Measurements from ENCODE around the gene TCEAL3. TPM values are rescaled to one million over a fixed set of nuclear protein-coding genes. Genes with fewer than 3 reads are reported as not detected.

Gene TCEAL3
- total and polyA plus RNA-seq, 9 of the 15 experiments (the other 6 are each of a cell fraction or from before 2014, with no cell fraction given), result not detected

DNA sequence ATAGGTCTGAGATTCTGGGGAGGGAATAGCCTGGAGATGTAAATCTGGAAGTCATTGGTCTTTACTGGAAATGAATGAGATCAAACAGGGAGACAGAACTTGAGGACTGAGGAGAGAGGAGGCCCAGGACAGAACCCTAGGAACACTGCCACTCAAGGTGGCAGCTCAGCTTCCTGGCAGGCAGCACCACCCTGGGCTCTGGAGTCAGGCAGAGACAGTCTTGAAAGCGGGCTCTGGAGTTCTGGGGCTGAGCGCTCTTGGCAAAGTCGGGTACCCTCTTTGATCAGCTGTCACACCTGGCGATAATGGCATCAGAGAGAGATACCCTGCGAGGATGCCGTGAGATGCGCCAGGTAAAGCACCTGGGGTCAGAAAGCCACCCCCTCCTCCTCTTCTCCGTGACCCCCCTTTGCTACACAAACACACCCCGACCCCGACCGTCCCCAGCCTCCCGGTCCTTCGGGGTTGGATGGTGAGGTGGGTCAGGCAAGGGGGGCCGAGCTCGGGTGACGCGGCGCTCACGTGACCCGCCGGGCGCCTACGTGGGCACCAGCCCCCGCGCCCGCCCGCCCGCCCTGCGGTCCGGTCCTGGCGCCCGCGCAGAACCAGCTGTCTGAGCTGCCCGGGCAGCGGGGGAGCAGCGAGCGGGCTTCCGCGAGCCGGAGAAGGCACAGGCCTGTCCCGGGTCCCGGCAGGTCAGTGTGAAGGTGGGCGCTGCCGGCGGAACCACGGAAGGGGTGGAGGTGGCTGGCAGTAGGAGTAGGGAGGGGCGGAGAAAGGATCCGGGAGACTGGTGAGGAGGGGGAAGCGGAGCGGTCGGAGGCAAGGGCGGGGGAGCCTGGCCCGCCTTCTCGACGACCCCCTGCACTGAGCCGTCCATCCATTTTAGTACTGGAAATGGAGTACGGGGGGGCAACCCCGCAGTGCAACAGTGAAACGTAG, at the start of gene TCEAL3 (continued):
- TF ChIP-seq, protein P1, sequence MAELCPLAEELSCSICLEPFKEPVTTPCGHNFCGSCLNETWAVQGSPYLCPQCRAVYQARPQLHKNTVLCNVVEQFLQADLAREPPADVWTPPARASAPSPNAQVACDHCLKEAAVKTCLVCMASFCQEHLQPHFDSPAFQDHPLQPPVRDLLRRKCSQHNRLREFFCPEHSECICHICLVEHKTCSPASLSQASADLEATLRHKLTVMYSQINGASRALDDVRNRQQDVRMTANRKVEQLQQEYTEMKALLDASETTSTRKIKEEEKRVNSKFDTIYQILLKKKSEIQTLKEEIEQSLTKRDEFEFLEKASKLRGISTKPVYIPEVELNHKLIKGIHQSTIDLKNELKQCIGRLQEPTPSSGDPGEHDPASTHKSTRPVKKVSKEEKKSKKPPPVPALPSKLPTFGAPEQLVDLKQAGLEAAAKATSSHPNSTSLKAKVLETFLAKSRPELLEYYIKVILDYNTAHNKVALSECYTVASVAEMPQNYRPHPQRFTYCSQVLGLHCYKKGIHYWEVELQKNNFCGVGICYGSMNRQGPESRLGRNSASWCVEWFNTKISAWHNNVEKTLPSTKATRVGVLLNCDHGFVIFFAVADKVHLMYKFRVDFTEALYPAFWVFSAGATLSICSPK (IDR thresholded peaks at IDR 0.05; ENCODE audit: borderline replicate concordance), result no peak
- TF ChIP-seq ARID2 (IDR thresholded peaks at IDR 0.05) (no peak), HDAC1 (IDR thresholded peaks at IDR 0.05) (no peak), ZNF561 (CRISPR knock-in tag; conservative IDR thresholded peaks at IDR 0.05) (no peak), NFATC3 (IDR thresholded peaks at IDR 0.05) (no peak), RBM14 (IDR thresholded peaks at IDR 0.05; ENCODE audit: borderline replicate concordance, insufficient read depth, low read depth, low read length) (no peak)

DNA sequence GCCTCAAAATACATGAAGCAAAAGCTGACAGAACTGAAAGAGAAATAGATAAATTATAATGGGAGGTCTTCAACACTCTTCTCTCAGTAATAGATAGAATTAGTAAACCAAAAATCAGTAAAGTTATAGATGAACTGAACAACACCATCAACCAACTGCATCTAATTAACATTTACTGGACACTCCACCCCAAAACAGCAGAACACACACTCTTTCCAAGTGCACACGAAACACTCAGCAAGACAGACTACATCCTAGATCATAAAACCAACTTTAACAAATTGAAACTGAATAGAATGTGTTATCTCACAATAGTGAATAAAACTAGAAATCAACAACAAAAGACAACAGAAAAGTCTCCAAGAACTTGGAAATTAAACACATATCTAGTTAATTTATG, 47.5 kb upstream of the TCEAL3 start:
- no peak for DNase-seq (ENCODE audit: extremely low read depth in 1 of 4, low spot score in 3 of 4)
- Histone ChIP-seq H3K4me3 (no peak overlapping the region), H4K20me1 (replicated peaks; ENCODE audit: control insufficient read depth, insufficient read depth, low read length) (no peaks in the 10 kb centered on the region), H3K9me3 (replicated peaks; ENCODE audit: control insufficient read depth, insufficient read depth, low read depth, low read length) (no peaks in the 10 kb centered on the region), H3K36me3 (ENCODE audit: control insufficient read depth, insufficient read depth, low read length) (no peaks in the 10 kb centered on the region), H3K4me1 (replicated peaks in 1 of 2; ENCODE audit: control insufficient read depth in 2 of 2, insufficient read depth in 2 of 2, low read length in 2 of 2) (no peaks in the 10 kb centered on the region), H3K9ac (ENCODE audit: insufficient read depth in 1 of 2, low read depth in 2 of 2, low read length in 2 of 2) (no peak overlapping the region), H3K27ac (ENCODE audit: extremely low read depth, low read depth, low read length) (no peak overlapping the region), H3K9me1 (ENCODE audit: control insufficient read depth, insufficient read depth, low read length) (no peaks in the 10 kb centered on the region), H2AFZ (ENCODE audit: low read depth, low read length) (no peak overlapping the region), H3K27me3 (ENCODE audit: control insufficient read depth in 2 of 2, insufficient read depth in 2 of 2, low read length in 2 of 2) (no peaks in the 10 kb centered on the region), H3K79me2 (ENCODE audit: control insufficient read depth, insufficient read depth, low read length) (no peaks in the 10 kb centered on the region), H3K4me2 (ENCODE audit: insufficient read depth, low read length) (no peak overlapping the region)
- ATAC-seq, result no peak
- in situ Hi-C loops (cut with MboI), result no loop called here
- intact Hi-C loops (cut with micrococcal nuclease), result no loop called here
- no peak for FAIRE-seq
- no TSS peak for BruUV-seq (replicated peaks)
- CTCF ChIA-PET (ENCODE audit: low intra/inter-chr PET ratio), result no interaction called here
- POLR2A ChIA-PET, result no interaction called here
- WGBS (ENCODE audit: insufficient coverage, low coverage, missing lambda C conversion rate), result no CpG with 5 or more reads among the region's 1 CpG
- TF ChIP-seq CEBPG (CRISPR knock-in tag; IDR thresholded peaks at IDR 0.05) (no peak), CEBPG (tag; conservative IDR thresholded peaks at IDR 0.05 in 1 of 2, IDR thresholded peaks at IDR 0.05 in 1 of 2) (no peak), MCM7 (IDR thresholded peaks at IDR 0.05) (no peak), RAD21 (CRISPR knock-in tag; conservative IDR thresholded peaks at IDR 0.05 in 1 of 2, IDR thresholded peaks at IDR 0.05 in 1 of 2) (no peak), NFATC3 (IDR thresholded peaks at IDR 0.05) (no peak), JUNB (CRISPR knock-in tag; conservative IDR thresholded peaks at IDR 0.05) (no peak), HDAC2 (IDR thresholded peaks at IDR 0.05) (no peak)
- TF ChIP-seq, protein P2, sequence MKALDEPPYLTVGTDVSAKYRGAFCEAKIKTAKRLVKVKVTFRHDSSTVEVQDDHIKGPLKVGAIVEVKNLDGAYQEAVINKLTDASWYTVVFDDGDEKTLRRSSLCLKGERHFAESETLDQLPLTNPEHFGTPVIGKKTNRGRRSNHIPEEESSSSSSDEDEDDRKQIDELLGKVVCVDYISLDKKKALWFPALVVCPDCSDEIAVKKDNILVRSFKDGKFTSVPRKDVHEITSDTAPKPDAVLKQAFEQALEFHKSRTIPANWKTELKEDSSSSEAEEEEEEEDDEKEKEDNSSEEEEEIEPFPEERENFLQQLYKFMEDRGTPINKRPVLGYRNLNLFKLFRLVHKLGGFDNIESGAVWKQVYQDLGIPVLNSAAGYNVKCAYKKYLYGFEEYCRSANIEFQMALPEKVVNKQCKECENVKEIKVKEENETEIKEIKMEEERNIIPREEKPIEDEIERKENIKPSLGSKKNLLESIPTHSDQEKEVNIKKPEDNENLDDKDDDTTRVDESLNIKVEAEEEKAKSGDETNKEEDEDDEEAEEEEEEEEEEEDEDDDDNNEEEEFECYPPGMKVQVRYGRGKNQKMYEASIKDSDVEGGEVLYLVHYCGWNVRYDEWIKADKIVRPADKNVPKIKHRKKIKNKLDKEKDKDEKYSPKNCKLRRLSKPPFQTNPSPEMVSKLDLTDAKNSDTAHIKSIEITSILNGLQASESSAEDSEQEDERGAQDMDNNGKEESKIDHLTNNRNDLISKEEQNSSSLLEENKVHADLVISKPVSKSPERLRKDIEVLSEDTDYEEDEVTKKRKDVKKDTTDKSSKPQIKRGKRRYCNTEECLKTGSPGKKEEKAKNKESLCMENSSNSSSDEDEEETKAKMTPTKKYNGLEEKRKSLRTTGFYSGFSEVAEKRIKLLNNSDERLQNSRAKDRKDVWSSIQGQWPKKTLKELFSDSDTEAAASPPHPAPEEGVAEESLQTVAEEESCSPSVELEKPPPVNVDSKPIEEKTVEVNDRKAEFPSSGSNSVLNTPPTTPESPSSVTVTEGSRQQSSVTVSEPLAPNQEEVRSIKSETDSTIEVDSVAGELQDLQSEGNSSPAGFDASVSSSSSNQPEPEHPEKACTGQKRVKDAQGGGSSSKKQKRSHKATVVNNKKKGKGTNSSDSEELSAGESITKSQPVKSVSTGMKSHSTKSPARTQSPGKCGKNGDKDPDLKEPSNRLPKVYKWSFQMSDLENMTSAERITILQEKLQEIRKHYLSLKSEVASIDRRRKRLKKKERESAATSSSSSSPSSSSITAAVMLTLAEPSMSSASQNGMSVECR (CRISPR knock-in tag; IDR thresholded peaks at IDR 0.05), result no peak
- TF ChIP-seq, protein P3, sequence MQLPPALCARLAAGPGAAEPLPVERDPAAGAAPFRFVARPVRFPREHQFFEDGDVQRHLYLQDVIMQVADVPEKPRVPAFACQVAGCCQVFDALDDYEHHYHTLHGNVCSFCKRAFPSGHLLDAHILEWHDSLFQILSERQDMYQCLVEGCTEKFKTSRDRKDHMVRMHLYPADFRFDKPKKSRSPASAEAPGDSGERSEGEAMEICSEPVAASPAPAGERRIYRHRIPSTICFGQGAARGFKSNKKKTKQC (CRISPR knock-in tag; IDR thresholded peaks at IDR 0.05), result no peak
